Astrocyte of the spinal cord (primary cell): ENCODE results near the gene COG7.
"Not testable (repeated sequence)": the region's sequence is repeated elsewhere in the genome, so short reads cannot be mapped to it uniquely, and the experiment has no call there.

Experiments used
- DNase-seq: peaks from one replicate; pipeline ENCODE4 v3.0.0; 2011; ENCODE audit warnings: low read depth, low spot score
- H3K4me3 ChIP-seq: 2 replicates; pipeline ENCODE4 v1.5.1; 2011; ENCODE audit warnings: low read depth, mild to moderate bottlenecking, low read length, moderate library complexity
- in situ Hi-C: cut with HindIII; loops from 2 replicates; pipeline ENCODE4 v1.10.0; 2017; ENCODE audit warnings: low sequenced_read_pairs
- TF ChIP-seq, protein P1 (sequence below): IDR thresholded peaks from 2 replicates; pipeline ENCODE4 v1.5.1; 2012; ENCODE audit warnings: low read depth, mild to moderate bottlenecking, low read length, inconsistent platforms

The COG7 gene

DNA sequence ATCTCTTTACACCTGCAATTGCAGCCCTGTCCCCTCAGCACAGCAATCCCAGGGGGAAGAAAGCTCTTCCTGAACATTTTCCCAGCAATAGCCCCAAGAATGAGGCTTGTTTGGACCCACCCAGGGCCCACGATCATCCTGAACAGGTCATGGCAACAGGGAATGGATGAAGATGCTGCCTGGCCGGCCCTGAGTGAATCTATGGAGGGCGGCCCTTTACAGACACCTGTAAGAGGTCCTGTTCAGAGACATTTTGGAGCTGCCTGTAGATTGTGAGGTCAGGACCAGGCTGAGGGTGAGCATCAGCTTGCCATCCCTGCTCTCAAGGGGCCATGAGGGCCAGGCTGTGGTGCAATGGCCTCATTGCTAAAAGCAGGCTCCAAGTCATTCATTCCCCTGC, 69.1 kb downstream of the COG7 start:
- in situ Hi-C loops, result no loop called here
- TF ChIP-seq, protein P1, sequence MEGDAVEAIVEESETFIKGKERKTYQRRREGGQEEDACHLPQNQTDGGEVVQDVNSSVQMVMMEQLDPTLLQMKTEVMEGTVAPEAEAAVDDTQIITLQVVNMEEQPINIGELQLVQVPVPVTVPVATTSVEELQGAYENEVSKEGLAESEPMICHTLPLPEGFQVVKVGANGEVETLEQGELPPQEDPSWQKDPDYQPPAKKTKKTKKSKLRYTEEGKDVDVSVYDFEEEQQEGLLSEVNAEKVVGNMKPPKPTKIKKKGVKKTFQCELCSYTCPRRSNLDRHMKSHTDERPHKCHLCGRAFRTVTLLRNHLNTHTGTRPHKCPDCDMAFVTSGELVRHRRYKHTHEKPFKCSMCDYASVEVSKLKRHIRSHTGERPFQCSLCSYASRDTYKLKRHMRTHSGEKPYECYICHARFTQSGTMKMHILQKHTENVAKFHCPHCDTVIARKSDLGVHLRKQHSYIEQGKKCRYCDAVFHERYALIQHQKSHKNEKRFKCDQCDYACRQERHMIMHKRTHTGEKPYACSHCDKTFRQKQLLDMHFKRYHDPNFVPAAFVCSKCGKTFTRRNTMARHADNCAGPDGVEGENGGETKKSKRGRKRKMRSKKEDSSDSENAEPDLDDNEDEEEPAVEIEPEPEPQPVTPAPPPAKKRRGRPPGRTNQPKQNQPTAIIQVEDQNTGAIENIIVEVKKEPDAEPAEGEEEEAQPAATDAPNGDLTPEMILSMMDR, result no peak
- DNase-seq, result no peak
- no peak overlapping the region for H3K4me3 ChIP-seq

DNA sequence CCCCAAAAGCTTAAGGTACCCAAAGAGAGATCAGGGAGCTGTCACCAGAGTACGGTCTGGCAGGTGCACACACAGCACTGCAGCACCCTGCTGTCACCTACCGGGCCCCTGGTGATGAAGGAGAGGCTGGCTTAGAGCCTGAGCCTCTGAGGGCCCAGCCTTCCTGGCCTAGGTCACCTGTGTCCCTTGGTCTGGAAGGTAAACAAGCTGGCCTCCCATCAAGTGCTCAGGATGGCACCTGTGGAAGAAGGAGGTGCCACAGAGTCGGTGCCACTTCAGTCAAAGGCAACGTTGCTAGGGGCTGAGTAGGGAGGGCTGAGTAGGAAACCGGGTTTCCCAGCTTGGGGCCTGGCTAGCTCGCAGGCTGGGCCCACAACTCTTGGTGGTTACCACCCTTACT, 70.7 kb downstream of the COG7 start:
- DNase-seq, result no peak
- in situ Hi-C loops, result no loop called here
- no peak overlapping the region for H3K4me3 ChIP-seq
- TF ChIP-seq, protein P1, result no peak

DNA sequence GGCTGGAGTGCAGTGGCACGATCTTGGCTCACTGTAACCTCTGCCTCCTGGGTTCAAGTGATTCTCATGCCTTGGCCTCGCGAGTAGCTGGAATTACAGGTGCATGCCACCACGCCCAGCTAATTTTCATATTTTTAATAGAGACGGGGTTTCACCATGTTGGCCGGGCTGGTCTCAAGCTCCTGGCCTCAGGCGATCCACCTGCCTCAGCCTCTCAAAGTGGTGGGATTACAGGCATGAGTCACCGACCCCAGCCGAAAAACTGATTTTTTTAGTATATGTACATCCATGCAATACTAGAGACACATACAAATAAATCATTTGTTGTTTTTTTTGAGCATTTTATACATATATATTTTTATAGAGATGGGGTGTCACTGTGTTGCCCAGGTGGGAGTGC, 71.3 kb downstream of the COG7 start:
- in situ Hi-C loops, H3K4me3 ChIP-seq, DNase-seq: not testable (repeated sequence)

DNA sequence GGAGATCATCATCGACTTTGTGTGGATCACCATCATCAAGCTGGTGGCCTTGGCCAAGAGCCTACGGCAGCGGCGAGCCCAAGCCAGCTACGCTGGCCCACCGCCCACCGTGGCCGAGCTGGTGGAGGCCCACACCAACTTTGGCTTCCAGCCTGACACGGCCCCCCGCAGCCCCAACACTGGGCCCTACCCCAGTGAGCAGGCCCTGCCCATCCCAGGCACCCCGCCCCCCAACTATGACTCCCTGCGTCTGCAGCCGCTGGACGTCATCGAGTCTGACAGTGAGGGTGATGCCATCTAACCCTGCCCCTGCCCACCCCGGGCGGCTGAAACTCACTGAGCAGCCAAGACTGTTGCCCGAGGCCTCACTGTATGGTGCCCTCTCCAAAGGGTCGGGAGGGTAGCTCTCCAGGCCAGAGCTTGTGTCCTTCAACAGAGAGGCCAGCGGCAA, 72.5 kb downstream of the COG7 start:
- TF ChIP-seq, protein P1, result no peak
- in situ Hi-C loops, result no loop called here
- no peak for DNase-seq
- no peak overlapping the region for H3K4me3 ChIP-seq

DNA sequence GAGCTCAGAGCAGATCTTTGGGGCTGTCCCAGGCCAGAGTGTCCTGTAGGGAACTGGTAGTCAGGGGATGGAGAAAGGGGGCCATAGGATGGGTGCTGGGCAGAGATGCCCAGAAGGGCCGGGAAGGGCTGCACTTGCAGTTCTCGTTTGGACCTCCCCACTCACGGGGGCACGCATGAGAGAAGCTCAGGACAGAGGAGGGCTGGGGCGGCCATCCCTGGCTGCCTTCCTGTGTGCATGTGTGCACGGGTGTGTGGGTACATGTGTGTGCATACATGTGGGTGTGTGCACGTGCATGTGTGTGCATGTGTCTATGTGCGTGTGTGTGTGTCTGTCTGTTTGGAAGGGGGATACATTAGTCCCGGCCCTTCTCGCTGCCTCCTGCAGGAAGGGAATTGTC, 73.3 kb downstream of the COG7 start:
- no peak overlapping the region for H3K4me3 ChIP-seq
- DNase-seq, result no peak
- in situ Hi-C loops, result no loop called here
- TF ChIP-seq, protein P1, result no peak

DNA sequence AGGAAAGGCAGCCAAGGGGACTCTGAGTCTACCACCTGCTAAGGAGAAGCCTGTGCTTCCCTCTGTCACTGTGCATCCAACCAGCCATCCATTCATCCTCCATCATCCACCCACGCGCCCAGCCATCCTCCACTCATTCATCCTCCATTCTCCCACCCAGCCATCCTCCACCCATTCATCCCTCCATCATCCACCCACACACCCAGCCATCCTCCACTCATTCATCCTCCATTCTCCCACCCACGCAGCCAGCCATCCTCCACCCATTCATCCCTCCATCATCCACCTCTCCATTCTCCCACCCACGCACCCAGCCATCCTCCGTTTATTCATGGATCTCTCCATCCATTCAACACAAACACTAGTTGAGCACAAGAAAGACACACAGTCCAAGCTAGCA, 74.1 kb downstream of the COG7 start:
- in situ Hi-C loops, result no loop called here
- H3K4me3 ChIP-seq, result no peak overlapping the region
- no peak for DNase-seq
- TF ChIP-seq, protein P1, result no peak

DNA sequence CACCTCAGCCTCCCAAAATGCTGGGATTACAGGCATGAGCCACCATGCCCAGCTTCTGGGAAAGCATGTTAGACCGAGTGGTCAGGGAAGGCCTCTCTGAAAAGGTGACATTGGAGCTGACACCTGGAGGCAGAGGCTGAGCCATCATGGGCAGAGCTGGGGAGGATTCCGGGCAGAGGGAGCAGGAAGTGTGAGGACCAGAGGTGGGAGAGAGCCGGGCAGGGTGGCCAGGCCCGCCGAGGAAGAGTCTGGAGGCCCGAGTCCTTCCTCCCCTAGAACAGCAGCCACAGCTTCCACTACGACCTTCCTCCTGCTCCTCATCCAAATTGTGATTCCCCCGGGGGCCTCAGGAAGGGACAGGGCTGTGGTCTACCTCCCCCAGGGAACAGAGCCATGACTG, 74.7 kb downstream of the COG7 start:
- in situ Hi-C loops, result no loop called here
- H3K4me3 ChIP-seq, result no peak overlapping the region
- TF ChIP-seq, protein P1, result no peak
- DNase-seq, result no peak
